Measurements from ENCODE around the gene NEU2.

The NEU2 gene

GRCh38 chr2:233060980-233061590, 28.6 kb downstream of the NEU2 start:
- no CpG with 5 or more reads among the region's 10 CpGs for WGBS (ENCODE audit: extremely low coverage, insufficient coverage, insufficient read length)
- Histone ChIP-seq H4K12ac (ENCODE audit: low read depth, low read length) (no peak overlapping the region), H3K23ac (ENCODE audit: low read length) (no peak overlapping the region), H3K4me1 (ENCODE audit: control insufficient read depth in 1 of 2, insufficient read depth in 2 of 2, low read length in 2 of 2) (peaks cover 13% of the 10 kb centered on the region in 2 experiments), H3K4me2 (ENCODE audit: low read length) (no peak overlapping the region), H2BK120ac (ENCODE audit: insufficient read depth, low read length, poor library complexity) (no peak overlapping the region), H3K79me2 (ENCODE audit: control insufficient read depth, insufficient read depth, low read length, poor library complexity) (no peaks in the 10 kb centered on the region), H4K8ac (ENCODE audit: low read depth, low read length) (no peak overlapping the region), H3K14ac (ENCODE audit: low read length) (no peak overlapping the region), H2BK5ac (ENCODE audit: low read depth, low read length, poor library complexity) (no peak overlapping the region), H3K36me3 (ENCODE audit: control insufficient read depth in 1 of 2, insufficient read depth in 2 of 2, low read length in 2 of 2) (no peaks in the 10 kb centered on the region), H3K4me3 (ENCODE audit: low read depth, low read length) (no peak overlapping the region), H3K9ac (ENCODE audit: low read length) (no peak overlapping the region), H4K91ac (ENCODE audit: low read depth, low read length) (no peak overlapping the region), H2AFZ (ENCODE audit: insufficient read depth, low read length, poor library complexity) (no peak overlapping the region), H3K79me1 (ENCODE audit: low read length) (no peaks in the 10 kb centered on the region), H3K18ac (ENCODE audit: low read length) (no peak overlapping the region), H2BK12ac (ENCODE audit: low read length) (no peak overlapping the region), H3K27ac (ENCODE audit: low read depth, low read length) (no peak overlapping the region), H2AK5ac (ENCODE audit: low read length) (no peak overlapping the region), H3K27me3 (ENCODE audit: insufficient read depth, low read length) (no peaks in the 10 kb centered on the region), H3K9me3 (ENCODE audit: insufficient read depth, low read depth, low read length) (peaks cover 2% of the 10 kb centered on the region), H3K4ac (ENCODE audit: low read depth, low read length) (no peak overlapping the region)
- DNase-seq, result no peak

- H4K8ac ChIP-seq (ENCODE audit: low read depth, low read length), result no peak overlapping the region
- WGBS (ENCODE audit: extremely low coverage, insufficient coverage, insufficient read length), result no CpG with 5 or more reads among the region's 12 CpGs
- no peaks in the 10 kb centered on the region for H3K79me2 ChIP-seq (ENCODE audit: control insufficient read depth, insufficient read depth, low read length, poor library complexity)
Measured at GRCh38 chr2:233061591-233062450, 29.3 kb downstream of the NEU2 start.

GRCh38 chr2:233062451-233062850, 30.0 kb downstream of the NEU2 start:
- no peak overlapping the region for H2BK5ac ChIP-seq (ENCODE audit: low read depth, low read length, poor library complexity)
- H2AFZ ChIP-seq (ENCODE audit: insufficient read depth, low read length, poor library complexity), result peak overlapping the region; percentile 37
- no peak overlapping the region for H3K27ac ChIP-seq (ENCODE audit: low read depth, low read length)
- no peak overlapping the region for H4K12ac ChIP-seq (ENCODE audit: low read depth, low read length)
- H3K79me1 ChIP-seq (ENCODE audit: low read length), result no peaks in the 10 kb centered on the region
- no peak overlapping the region for H2BK120ac ChIP-seq (ENCODE audit: insufficient read depth, low read length, poor library complexity)
- H4K8ac ChIP-seq (ENCODE audit: low read depth, low read length), result no peak overlapping the region
- no peak for DNase-seq
- peaks cover 2% of the 10 kb centered on the region for H3K9me3 ChIP-seq (ENCODE audit: insufficient read depth, low read depth, low read length)
- WGBS (ENCODE audit: extremely low coverage, insufficient coverage, insufficient read length), result no CpG with 5 or more reads among the region's 4 CpGs
- no peaks in the 10 kb centered on the region for H3K79me2 ChIP-seq (ENCODE audit: control insufficient read depth, insufficient read depth, low read length, poor library complexity)
- no peak overlapping the region for H2BK12ac ChIP-seq (ENCODE audit: low read length)
- peak overlapping the region; percentile 26 for H2AK5ac ChIP-seq (ENCODE audit: low read length)
- no peak overlapping the region for H3K4me2 ChIP-seq (ENCODE audit: low read length)
- no peak overlapping the region for H3K23ac ChIP-seq (ENCODE audit: low read length)
- no peaks in the 10 kb centered on the region for H3K27me3 ChIP-seq (ENCODE audit: insufficient read depth, low read length)
- H3K18ac ChIP-seq (ENCODE audit: low read length), result no peak overlapping the region
- H3K4ac ChIP-seq (ENCODE audit: low read depth, low read length), result no peak overlapping the region
- no peak overlapping the region for H3K4me3 ChIP-seq (ENCODE audit: low read depth, low read length)
- H3K36me3 ChIP-seq (ENCODE audit: control insufficient read depth in 1 of 2, insufficient read depth in 2 of 2, low read length in 2 of 2), result no peaks in the 10 kb centered on the region
- H3K4me1 ChIP-seq (ENCODE audit: control insufficient read depth in 1 of 2, insufficient read depth in 2 of 2, low read length in 2 of 2), result peaks cover 13% of the 10 kb centered on the region in 2 experiments
- no peak overlapping the region for H4K91ac ChIP-seq (ENCODE audit: low read depth, low read length)
- no peak overlapping the region for H3K9ac ChIP-seq (ENCODE audit: low read length)
- H3K14ac ChIP-seq (ENCODE audit: low read length), result no peak overlapping the region

More at GRCh38 chr2:233061591-233062450, 29.3 kb downstream of the NEU2 start:
- H3K4me3 ChIP-seq (ENCODE audit: low read depth, low read length), result no peak overlapping the region
- no peak overlapping the region for H3K4me2 ChIP-seq (ENCODE audit: low read length)
- H3K14ac ChIP-seq (ENCODE audit: low read length), result no peak overlapping the region
- H4K91ac ChIP-seq (ENCODE audit: low read depth, low read length), result no peak overlapping the region
- no peak for DNase-seq
- no peak overlapping the region for H2BK5ac ChIP-seq (ENCODE audit: low read depth, low read length, poor library complexity)
- H2BK120ac ChIP-seq (ENCODE audit: insufficient read depth, low read length, poor library complexity), result no peak overlapping the region
- peaks cover 2% of the 10 kb centered on the region for H3K9me3 ChIP-seq (ENCODE audit: insufficient read depth, low read depth, low read length)
- no peak overlapping the region for H2AK5ac ChIP-seq (ENCODE audit: low read length)
- no peak overlapping the region for H3K9ac ChIP-seq (ENCODE audit: low read length)
- no peaks in the 10 kb centered on the region for H3K36me3 ChIP-seq (ENCODE audit: control insufficient read depth in 1 of 2, insufficient read depth in 2 of 2, low read length in 2 of 2)
- peak overlapping the region; percentile 37 for H2AFZ ChIP-seq (ENCODE audit: insufficient read depth, low read length, poor library complexity)
- no peak overlapping the region for H3K23ac ChIP-seq (ENCODE audit: low read length)
- H3K79me1 ChIP-seq (ENCODE audit: low read length), result no peaks in the 10 kb centered on the region
- H3K27ac ChIP-seq (ENCODE audit: low read depth, low read length), result no peak overlapping the region
- H3K4me1 ChIP-seq (ENCODE audit: control insufficient read depth in 1 of 2, insufficient read depth in 2 of 2, low read length in 2 of 2), result peaks cover 13% of the 10 kb centered on the region in 2 experiments
- no peak overlapping the region for H2BK12ac ChIP-seq (ENCODE audit: low read length)
- no peak overlapping the region for H4K12ac ChIP-seq (ENCODE audit: low read depth, low read length)
- H3K18ac ChIP-seq (ENCODE audit: low read length), result no peak overlapping the region
- H3K27me3 ChIP-seq (ENCODE audit: insufficient read depth, low read length), result no peaks in the 10 kb centered on the region
- H3K4ac ChIP-seq (ENCODE audit: low read depth, low read length), result no peak overlapping the region

- Histone ChIP-seq H3K9me3 (ENCODE audit: insufficient read depth, low read depth, low read length) (peaks cover 2% of the 10 kb centered on the region), H2BK12ac (ENCODE audit: low read length) (no peak overlapping the region), H3K36me3 (ENCODE audit: control insufficient read depth in 1 of 2, insufficient read depth in 2 of 2, low read length in 2 of 2) (no peaks in the 10 kb centered on the region), H3K4me1 (ENCODE audit: control insufficient read depth in 1 of 2, insufficient read depth in 2 of 2, low read length in 2 of 2) (peaks cover 13% of the 10 kb centered on the region in 2 experiments), H3K4me3 (ENCODE audit: low read depth, low read length) (no peak overlapping the region), H2AK5ac (ENCODE audit: low read length) (no peak overlapping the region), H2BK120ac (ENCODE audit: insufficient read depth, low read length, poor library complexity) (no peak overlapping the region), H2AFZ (ENCODE audit: insufficient read depth, low read length, poor library complexity) (no peak overlapping the region), H4K12ac (ENCODE audit: low read depth, low read length) (no peak overlapping the region), H3K79me2 (ENCODE audit: control insufficient read depth, insufficient read depth, low read length, poor library complexity) (no peaks in the 10 kb centered on the region), H2BK5ac (ENCODE audit: low read depth, low read length, poor library complexity) (no peak overlapping the region), H3K79me1 (ENCODE audit: low read length) (no peaks in the 10 kb centered on the region), H3K27ac (ENCODE audit: low read depth, low read length) (no peak overlapping the region), H3K18ac (ENCODE audit: low read length) (no peak overlapping the region), H3K27me3 (ENCODE audit: insufficient read depth, low read length) (no peaks in the 10 kb centered on the region), H4K8ac (ENCODE audit: low read depth, low read length) (no peak overlapping the region), H3K14ac (ENCODE audit: low read length) (no peak overlapping the region), H3K4ac (ENCODE audit: low read depth, low read length) (no peak overlapping the region), H3K9ac (ENCODE audit: low read length) (no peak overlapping the region), H4K91ac (ENCODE audit: low read depth, low read length) (no peak overlapping the region), H3K4me2 (ENCODE audit: low read length) (no peak overlapping the region), H3K23ac (ENCODE audit: low read length) (no peak overlapping the region)
- no CpG with 5 or more reads among the region's 6 CpGs for WGBS (ENCODE audit: extremely low coverage, insufficient coverage, insufficient read length)
- no peak for DNase-seq
Measured at GRCh38 chr2:233062946-233063268, 30.4 kb downstream of the NEU2 start.

All from trophoblast cell (in vitro differentiated cells and primary cell).